Measurements from ENCODE around the gene RPL13A.
"Not testable (repeated sequence)": the region's sequence is repeated elsewhere in the genome, so short reads cannot be mapped to it uniquely, and the experiment has no call there.

RPL13A gene

GRCh38 chr19:49456326-49456725, 31.1 kb upstream of the RPL13A start:
- DNase-seq (ENCODE audit: low read depth): no peak

- DNase-seq (ENCODE audit: low read depth): no peak
Measured at GRCh38 chr19:49458567-49458903, 28.9 kb upstream of the RPL13A start.

DNA sequence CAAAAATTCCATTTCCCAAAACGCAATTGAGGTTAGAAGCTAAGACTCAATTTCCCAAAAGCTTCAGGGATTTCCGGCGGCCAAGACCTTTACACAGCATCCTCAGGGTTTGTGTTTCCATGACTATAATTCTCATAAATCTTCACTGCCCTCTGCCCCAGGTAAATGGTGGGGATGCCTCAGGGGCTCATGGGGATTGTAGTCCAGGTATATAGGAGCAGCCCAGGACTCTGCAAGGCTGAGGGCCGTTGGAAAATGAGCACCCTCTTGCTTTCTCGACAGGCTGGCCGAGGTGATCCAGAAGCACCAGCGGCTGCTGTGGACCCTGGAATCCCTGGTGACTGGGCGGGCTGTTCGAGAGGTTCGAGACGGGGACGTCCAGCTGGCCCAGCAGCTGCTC, 28.0 kb upstream of the RPL13A start:
- no peak for DNase-seq (ENCODE audit: low read depth)

GRCh38 chr19:49461130-49461529, 26.3 kb upstream of the RPL13A start:
- not testable (repeated sequence) for DNase-seq (ENCODE audit: low read depth)

GRCh38 chr19:49461656-49462055, 25.8 kb upstream of the RPL13A start:
- DNase-seq (ENCODE audit: low read depth): no peak

- no peak for DNase-seq (ENCODE audit: low read depth)
Measured at GRCh38 chr19:49462492-49462891, 24.9 kb upstream of the RPL13A start.

- DNase-seq (ENCODE audit: low read depth): no peak
Measured at GRCh38 chr19:49463960-49464740, 23.3 kb upstream of the RPL13A start.

DNA sequence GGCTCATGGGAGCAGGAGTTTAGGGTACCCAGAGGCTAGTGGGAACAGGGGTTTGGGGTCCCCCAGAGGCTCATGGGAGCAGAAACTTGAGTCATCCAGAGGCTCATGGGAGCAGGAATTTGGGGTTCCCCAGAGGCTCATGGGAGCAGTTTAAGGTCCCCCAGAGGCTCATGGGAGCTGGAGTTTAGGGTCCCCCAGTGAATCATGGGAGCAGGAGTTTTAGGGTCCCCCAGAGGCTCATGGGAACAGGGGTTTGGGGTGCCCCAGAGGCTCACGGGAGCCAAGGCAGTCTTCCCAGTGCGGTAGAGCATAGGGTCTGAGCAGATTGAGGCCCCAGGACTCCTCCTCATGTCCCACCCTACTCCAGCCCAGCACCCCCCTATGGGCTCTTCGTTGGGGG, 22.0 kb upstream of the RPL13A start:
- no peak for DNase-seq (ENCODE audit: low read depth)

GRCh38 chr19:49468199-49468598, 19.2 kb upstream of the RPL13A start:
- DNase-seq (ENCODE audit: low read depth): no peak

GRCh38 chr19:49468746-49469447, 18.5 kb upstream of the RPL13A start:
- DNase-seq (ENCODE audit: low read depth): peak; percentile 95

DNA sequence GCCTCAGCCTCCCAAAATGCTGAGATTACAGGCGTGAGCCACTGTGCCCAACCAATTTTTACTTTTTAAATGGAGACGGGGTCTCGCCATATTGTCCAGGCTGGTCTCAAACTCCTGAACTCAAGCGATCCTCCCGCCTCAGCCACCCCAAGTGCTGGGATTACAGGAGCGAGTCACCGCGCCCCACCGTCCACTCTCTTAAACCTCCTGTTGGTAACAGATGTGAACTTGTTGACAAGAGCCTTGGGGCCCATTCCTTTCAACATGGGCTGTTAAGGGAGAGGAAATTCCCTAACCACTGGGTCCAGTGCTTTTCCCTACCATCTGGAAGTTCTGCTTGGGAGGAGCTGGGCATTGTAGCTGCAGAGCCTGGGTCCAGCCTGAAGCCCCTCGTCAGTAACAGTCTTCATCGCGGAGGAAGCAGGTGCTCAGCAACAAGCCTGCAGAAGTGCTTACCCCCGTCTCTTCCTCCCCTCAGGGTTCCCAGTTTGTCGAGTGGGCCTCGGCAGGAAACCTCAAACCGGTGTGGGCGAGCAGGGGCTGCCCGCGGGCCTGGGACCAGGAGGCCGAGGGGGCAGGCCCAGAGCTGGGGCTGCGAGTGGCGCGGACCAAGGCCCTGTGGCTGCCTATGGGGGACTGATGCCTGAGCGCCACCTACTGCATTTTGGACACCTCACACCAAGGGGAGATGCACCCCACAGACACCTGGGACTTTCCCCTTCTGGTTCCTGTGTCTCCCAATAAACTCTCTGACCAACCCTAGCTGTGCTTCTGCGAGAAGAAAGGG, 17.4 kb upstream of the RPL13A start:
- peak; percentile 85 for DNase-seq (ENCODE audit: low read depth)

- DNase-seq (ENCODE audit: low read depth): no peak
Measured at GRCh38 chr19:49470615-49470978, 16.8 kb upstream of the RPL13A start.

- DNase-seq (ENCODE audit: low read depth): no peak
Measured at GRCh38 chr19:49472936-49473335, 14.5 kb upstream of the RPL13A start.

DNA sequence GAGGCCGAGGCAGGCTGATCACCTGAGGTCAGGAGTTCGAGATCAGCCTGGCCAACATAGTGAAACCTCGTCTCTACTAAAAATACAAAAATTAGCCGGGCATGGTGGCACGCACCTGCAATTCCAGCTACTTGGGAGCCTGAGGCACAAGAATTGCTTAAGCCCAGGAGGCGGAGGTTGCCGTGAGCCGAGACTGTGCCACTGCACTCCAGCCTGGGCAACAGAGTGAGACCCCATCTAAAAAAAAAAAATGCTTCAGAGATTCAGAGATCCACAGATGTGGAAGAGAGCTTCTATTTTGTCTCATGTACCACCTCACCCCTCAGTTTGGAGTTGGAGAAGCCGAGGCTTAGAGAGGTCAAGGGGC, 13.9 kb upstream of the RPL13A start:
- not testable (repeated sequence) for DNase-seq (ENCODE audit: low read depth)

GRCh38 chr19:49473868-49474541, 13.4 kb upstream of the RPL13A start, which contains the start of gene FLT3LG:
TSS of gene FLT3LG (plus strand) at chr19:49474215. CDS start at chr19:49474640, 425 bp downstream.
- no peak for DNase-seq (ENCODE audit: low read depth)

- DNase-seq (ENCODE audit: low read depth): no peak
Measured at GRCh38 chr19:49474542-49474924, 12.9 kb upstream of the RPL13A start.

DNA sequence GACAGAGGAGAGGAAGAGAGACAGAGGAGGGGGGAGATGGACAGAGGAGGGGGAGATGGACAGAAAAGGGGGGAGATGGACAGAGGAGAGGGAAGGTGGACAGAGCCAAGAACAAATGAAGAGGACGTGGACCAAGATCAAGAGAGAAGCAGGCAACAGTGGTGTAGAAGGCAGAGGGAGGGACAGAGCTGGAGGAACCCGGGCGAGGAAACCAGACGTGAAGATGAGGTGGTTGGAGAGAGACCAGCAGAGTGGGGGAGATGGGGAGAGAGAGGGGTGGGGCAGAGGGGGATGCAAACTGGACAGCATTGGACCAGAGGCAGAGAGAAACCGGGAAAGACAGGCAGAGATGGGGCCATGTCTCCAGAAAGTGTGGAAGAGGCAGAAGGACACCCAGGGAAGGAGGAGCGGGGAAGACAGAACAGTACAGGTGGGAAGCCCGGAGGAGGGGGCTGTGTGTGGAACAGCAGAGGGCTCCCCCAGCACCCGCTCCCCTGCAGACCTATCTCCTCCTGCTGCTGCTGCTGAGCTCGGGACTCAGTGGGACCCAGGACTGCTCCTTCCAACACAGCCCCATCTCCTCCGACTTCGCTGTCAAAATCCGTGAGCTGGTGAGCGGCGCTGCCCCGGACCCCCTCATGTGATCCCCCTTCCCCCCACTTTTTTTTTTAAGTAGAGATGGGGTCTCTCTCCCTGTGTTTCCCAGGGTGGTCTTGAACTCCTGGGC, 12.1 kb upstream of the RPL13A start:
- DNase-seq (ENCODE audit: low read depth): no peak

GRCh38 chr19:49475995-49476880, 11.2 kb upstream of the RPL13A start:
- DNase-seq (ENCODE audit: low read depth): no peak

- DNase-seq (ENCODE audit: low read depth): no peak
Measured at GRCh38 chr19:49479975-49480628, 7.3 kb upstream of the RPL13A start.

GRCh38 chr19:49481020-49481683, 6.3 kb upstream of the RPL13A start:
- no peak for DNase-seq (ENCODE audit: low read depth)

All from CMK (cell line).